Measurements from ENCODE around the gene SLC22A8. TPM values are rescaled to one million over a fixed set of nuclear protein-coding genes. Genes with fewer than 3 reads are reported as not detected.

The SLC22A8 gene
- total and polyA plus RNA-seq, 8 donors, result not detected

DNA sequence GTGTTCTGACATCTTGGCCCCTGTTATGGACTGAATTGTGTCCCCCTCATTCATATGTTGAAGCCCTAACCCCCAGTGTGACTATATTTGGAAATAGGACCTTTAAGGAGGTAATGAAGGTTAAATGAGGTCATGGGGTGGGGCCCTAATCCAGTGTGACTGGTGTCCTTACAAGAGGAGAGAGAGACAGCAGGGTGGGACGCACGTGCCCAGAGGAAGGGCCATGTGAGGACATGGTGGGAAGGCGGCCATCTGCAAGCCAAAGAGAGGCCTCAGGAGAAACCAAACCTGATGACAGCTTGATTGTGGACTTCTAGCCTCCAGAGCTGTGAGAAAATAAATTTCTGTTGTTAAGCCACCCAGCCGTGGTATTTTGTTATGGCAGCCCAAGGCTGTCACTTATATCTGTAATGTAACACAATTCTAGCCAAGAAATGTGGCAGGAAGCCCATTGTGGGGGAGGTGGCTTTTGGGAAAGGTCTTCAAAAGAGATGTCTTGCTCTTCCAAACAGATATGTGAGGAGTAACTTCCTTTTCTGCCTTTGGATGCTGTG lies 54.5 kb downstream of the SLC22A8 start:
- Histone ChIP-seq H3K4me1 (peaks cover 0 to 16% (median 12%) of the 10 kb centered on the region in 4 donors), H3K4me3 (no peak overlapping the region), H3K27ac (no peak overlapping the region), H3K36me3 (no peaks in the 10 kb centered on the region), H3K27me3 (no peaks in the 10 kb centered on the region), H3K9me3 (no peaks in the 10 kb centered on the region)
- 76 to 90% (median 88%) methylated on average over 4 of the region's 4 CpGs for WGBS, 5 donors
- intact Hi-C loops (cut with DNase I; ENCODE audit: low total_unique reads), result no loop called here
- TF ChIP-seq EP300 (IDR thresholded peaks at IDR 0.05), result no peak
- no peak for TF ChIP-seq POLR2AphosphoS5 (IDR thresholded peaks at IDR 0.05)
- no peak for TF ChIP-seq POLR2A (IDR thresholded peaks at IDR 0.05)
- TF ChIP-seq, protein P1, sequence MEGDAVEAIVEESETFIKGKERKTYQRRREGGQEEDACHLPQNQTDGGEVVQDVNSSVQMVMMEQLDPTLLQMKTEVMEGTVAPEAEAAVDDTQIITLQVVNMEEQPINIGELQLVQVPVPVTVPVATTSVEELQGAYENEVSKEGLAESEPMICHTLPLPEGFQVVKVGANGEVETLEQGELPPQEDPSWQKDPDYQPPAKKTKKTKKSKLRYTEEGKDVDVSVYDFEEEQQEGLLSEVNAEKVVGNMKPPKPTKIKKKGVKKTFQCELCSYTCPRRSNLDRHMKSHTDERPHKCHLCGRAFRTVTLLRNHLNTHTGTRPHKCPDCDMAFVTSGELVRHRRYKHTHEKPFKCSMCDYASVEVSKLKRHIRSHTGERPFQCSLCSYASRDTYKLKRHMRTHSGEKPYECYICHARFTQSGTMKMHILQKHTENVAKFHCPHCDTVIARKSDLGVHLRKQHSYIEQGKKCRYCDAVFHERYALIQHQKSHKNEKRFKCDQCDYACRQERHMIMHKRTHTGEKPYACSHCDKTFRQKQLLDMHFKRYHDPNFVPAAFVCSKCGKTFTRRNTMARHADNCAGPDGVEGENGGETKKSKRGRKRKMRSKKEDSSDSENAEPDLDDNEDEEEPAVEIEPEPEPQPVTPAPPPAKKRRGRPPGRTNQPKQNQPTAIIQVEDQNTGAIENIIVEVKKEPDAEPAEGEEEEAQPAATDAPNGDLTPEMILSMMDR (IDR thresholded peaks at IDR 0.05), result no peak
- DNase-seq, result peak in 1 of 2 donors; percentile 17

DNA sequence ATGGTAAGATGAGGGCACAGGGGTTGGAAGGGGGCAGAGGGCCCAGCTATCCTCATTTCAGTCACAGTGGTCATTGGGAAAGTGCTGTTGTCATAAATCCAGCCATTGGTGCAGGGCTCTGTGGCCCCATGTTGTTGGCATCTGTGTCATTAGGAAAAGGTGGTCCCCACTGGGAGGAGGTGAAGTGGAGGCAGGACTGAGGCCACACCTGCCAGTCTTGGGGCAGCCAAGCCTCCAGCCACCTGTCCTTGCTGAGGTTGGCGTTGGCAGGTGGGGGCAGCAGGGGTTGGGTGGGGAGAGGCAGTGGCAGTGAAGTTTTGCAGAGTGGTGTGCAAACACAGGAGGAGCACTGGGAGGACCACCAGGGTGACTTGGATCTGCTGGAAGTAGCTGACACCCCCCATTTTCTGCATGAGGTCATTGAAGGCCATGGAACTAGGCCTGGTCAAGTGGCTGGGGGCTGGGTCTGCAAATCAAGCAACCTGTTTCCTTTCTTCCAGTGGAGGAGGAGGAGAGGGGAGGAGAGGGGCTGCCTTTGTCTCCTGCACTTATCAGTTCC lies 56.1 kb downstream of the SLC22A8 start:
- H3K9me3 ChIP-seq, result no peaks in the 10 kb centered on the region
- no peaks in the 10 kb centered on the region for H3K36me3 ChIP-seq
- TF ChIP-seq, protein P1 (IDR thresholded peaks at IDR 0.05), result no peak
- TF ChIP-seq EP300 (IDR thresholded peaks at IDR 0.05), result no peak
- TF ChIP-seq POLR2A (IDR thresholded peaks at IDR 0.05), result no peak
- TF ChIP-seq POLR2AphosphoS5 (IDR thresholded peaks at IDR 0.05), result no peak
- H3K4me3 ChIP-seq, result no peak overlapping the region
- DNase-seq, result peak in 1 of 2 donors; percentile 8
- H3K4me1 ChIP-seq, result peaks cover 0 to 16% (median 12%) of the 10 kb centered on the region in 4 donors
- WGBS, 5 donors, result 76 to 100% (median 92%) methylated on average over 1 of the region's 1 CpG
- intact Hi-C loops (cut with DNase I; ENCODE audit: low total_unique reads), result no loop called here
- no peaks in the 10 kb centered on the region for H3K27me3 ChIP-seq
- H3K27ac ChIP-seq, result no peak overlapping the region

DNA sequence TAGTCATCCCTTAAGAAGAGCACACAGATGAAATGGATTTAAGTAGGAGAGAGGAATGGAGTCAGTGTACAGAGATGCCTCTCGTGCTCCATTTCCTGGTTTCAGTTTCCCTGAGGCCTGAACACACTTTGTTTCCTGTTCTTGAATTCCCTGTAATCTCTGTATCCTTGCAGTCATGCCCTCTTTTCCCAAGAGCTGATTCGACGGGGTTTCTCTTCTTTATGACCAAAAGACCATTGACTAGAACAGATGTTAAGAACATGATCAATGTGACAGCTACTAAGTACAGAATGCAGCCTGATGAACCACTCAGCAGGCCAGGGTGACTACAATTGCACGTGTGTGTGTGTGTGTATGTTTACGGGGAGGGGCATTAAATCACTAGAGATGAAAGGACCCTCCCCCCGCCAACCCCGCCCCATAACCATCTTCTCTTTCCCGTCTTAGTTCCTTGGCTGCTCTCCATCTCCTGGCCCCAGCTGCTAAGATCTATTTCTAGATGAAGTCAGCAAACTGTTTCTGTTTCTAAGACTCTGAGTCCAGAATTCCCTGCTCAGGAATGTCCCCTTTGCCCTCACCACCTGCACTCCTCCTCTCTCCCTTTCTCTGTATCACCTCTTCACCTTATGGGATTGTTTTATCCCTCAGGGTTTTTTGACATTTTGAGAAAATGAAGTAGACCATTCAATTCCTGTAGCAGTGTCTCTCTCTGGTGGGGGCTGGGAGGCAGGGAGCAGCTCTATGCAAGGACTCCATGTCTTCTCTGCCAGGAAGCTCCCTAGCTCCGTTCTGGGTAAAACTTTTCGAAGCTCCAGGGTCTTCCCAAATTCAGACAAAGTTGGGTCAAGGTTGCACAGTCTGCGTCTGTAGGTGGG lies 56.9 kb downstream of the SLC22A8 start:
- Histone ChIP-seq H3K9me3 (no peaks in the 10 kb centered on the region), H3K27me3 (no peaks in the 10 kb centered on the region), H3K27ac (peak overlapping the region in 3 of 5 donors; percentile 2 to 27 (median 13)), H3K36me3 (no peaks in the 10 kb centered on the region), H3K4me1 (peaks cover 0 to 16% (median 12%) of the 10 kb centered on the region in 4 donors), H3K4me3 (no peak overlapping the region)
- 24 to 40% (median 30%) methylated on average over 11 of the region's 11 CpGs for WGBS, 5 donors
- intact Hi-C loops (cut with DNase I; ENCODE audit: low total_unique reads), result no loop called here
- TF ChIP-seq POLR2A (IDR thresholded peaks at IDR 0.05), result no peak
- peak; percentile 9 to 86 for DNase-seq

DNA sequence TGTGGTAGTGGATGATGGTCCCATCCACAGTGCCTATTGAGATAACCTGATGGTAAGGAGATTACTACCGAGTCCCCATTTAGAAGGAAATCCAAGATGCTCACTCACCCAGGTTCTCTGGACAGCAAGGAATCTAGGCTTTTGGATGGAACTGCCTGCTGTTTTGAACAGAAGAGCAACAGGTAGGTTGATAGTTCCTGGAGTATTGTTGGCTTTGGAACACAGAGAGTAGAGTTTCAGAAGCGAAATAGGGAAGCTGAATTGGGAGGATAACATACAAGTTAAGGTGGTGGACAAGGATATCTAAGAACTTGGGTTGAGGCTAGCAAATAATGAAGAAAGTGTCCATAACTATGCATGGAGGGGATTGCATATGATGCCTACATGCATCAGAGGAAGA lies 58.5 kb downstream of the SLC22A8 start:
- no peak for DNase-seq
- Histone ChIP-seq H3K36me3 (no peaks in the 10 kb centered on the region), H3K9me3 (no peaks in the 10 kb centered on the region), H3K4me3 (no peak overlapping the region), H3K27me3 (no peaks in the 10 kb centered on the region), H3K4me1 (peaks cover 0 to 16% (median 12%) of the 10 kb centered on the region in 4 donors), H3K27ac (no peak overlapping the region)
- intact Hi-C loops (cut with DNase I; ENCODE audit: low total_unique reads), result no loop called here
- 85 to 97% (median 92%) methylated on average over 2 of the region's 2 CpGs for WGBS, 5 donors
- TF ChIP-seq POLR2AphosphoS5 (IDR thresholded peaks at IDR 0.05) (no peak), POLR2A (IDR thresholded peaks at IDR 0.05) (no peak)

DNA sequence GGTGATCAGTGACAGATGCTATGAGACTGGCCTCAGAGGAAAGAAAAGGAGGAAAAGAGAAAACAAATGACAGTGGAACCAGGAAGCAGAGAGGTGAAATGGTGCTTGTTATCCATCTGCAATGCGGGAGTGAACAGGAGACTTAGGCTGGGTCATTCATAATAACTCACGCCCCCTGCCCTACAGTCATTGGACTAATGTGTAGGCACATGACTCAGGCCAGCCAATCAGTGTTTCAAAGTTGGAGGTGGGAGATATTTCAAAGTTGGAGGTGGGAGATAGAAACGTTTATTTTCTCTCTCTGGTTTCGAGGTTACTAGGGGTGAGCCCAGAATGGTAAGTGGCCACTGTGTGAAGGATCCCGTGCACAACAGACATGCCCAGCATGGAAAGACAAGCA lies 61.2 kb downstream of the SLC22A8 start:
- WGBS, 5 donors, result 75 to 84% (median 78%) methylated on average over 5 of the region's 5 CpGs
- intact Hi-C loops (cut with DNase I; ENCODE audit: low total_unique reads), result no loop called here
- Histone ChIP-seq H3K9me3 (no peaks in the 10 kb centered on the region), H3K36me3 (no peaks in the 10 kb centered on the region), H3K4me1 (peaks cover 0 to 13% (median 11%) of the 10 kb centered on the region in 4 donors), H3K4me3 (no peak overlapping the region), H3K27ac (no peak overlapping the region), H3K27me3 (no peaks in the 10 kb centered on the region)
- no peak for TF ChIP-seq EP300 (IDR thresholded peaks at IDR 0.05)
- TF ChIP-seq, protein P1 (IDR thresholded peaks at IDR 0.05), result no peak
- TF ChIP-seq POLR2AphosphoS5 (IDR thresholded peaks at IDR 0.05), result no peak
- TF ChIP-seq POLR2A (IDR thresholded peaks at IDR 0.05), result no peak
- DNase-seq, result peak in 1 of 2 donors; percentile 5

All from stomach (tissue), 9 donors.